ENCODE measurements around the gene ACVR1C. TPM values are rescaled to one million over a fixed set of nuclear protein-coding genes. Genes with fewer than 3 reads are reported as not detected.

ACVR1C gene
- total and polyA plus RNA-seq, 2 of the 4 experiments (the other 2 are of a cell fraction): 0.07 to 0.18 TPM

- dilution Hi-C loops (cut with HindIII; ENCODE audit: low sequenced_read_pairs, unreplicated experiment): no loop called here
- TF ChIP-seq RCOR1 (IDR thresholded peaks at IDR 0.05; ENCODE audit: insufficient replicate concordance, low read length): no peak
- TF ChIP-seq NFE2L2 (IDR thresholded peaks at IDR 0.05; ENCODE audit: low read depth, low read length): peak; percentile 80
- H3K23ac ChIP-seq (ENCODE audit: low read depth, low read length): no peak overlapping the region
- no peaks in the 10 kb centered on the region for H4K20me1 ChIP-seq (ENCODE audit: insufficient read depth, low read length)
- H2BK120ac ChIP-seq (ENCODE audit: low read depth, low read length): no peak overlapping the region
- H3K14ac ChIP-seq (replicated peaks; ENCODE audit: low read depth, low read length): no peak overlapping the region
- H3K9me3 ChIP-seq (ENCODE audit: control insufficient read depth, insufficient read depth, low read length): no peaks in the 10 kb centered on the region
- H4K5ac ChIP-seq (ENCODE audit: low read depth, low read length): no peak overlapping the region
- H3K18ac ChIP-seq (ENCODE audit: low read depth, low read length): no peak overlapping the region; the same call in 1 of the 2 replicates
- CTCF ChIA-PET: no interaction called here
- no peak overlapping the region for H2AFZ ChIP-seq (replicated peaks; ENCODE audit: low read length, poor library complexity)
- H3K4me2 ChIP-seq (ENCODE audit: low read depth, low read length): no peak overlapping the region
- H3K79me1 ChIP-seq (ENCODE audit: low read depth in 1 of 2, low read length in 2 of 2): no peaks in the 10 kb centered on the region
- H3K27me3 ChIP-seq (ENCODE audit: control insufficient read depth, insufficient read depth, low read length): no peaks in the 10 kb centered on the region
- ATAC-seq (ENCODE audit: low read depth) (peak; percentile 29; the same call in 1 of the 2 replicates), DNase-seq (peak; percentile 24)
- in situ Hi-C loops (cut with MboI; ENCODE audit: low sequenced_read_pairs): loop anchor here (25.0 kb wide), 1 partner anchor 282 kb away; no protein-coding TSS in a partner anchor
- H2BK5ac ChIP-seq (ENCODE audit: low read depth, low read length, poor library complexity, severe bottlenecking): no peak overlapping the region
- no peak overlapping the region for H3K56ac ChIP-seq (ENCODE audit: extremely low read depth, insufficient read depth, low read length)
- H3K36me3 ChIP-seq (ENCODE audit: control insufficient read depth, insufficient read depth, low read length): no peaks in the 10 kb centered on the region
- WGBS, 2 experiments (ENCODE audit: extremely low coverage in 2 of 2, insufficient read length in 1 of 2): no CpG with 5 or more reads among the region's 3 CpGs
- H2AK5ac ChIP-seq (ENCODE audit: low read depth, low read length): no peak overlapping the region
- no peak overlapping the region for H2BK20ac ChIP-seq (ENCODE audit: low read depth, low read length)
- no peaks in the 10 kb centered on the region for H3K4me1 ChIP-seq (ENCODE audit: control insufficient read depth, insufficient read depth, low read length)
- BruUV-seq (replicated peaks): no TSS peak
- no peak overlapping the region for H4K91ac ChIP-seq (ENCODE audit: insufficient read depth, low read depth, low read length)
- POLR2A ChIA-PET (ENCODE audit: unreplicated experiment): no interaction called here
- no peaks in the 10 kb centered on the region for H3K9me1 ChIP-seq (ENCODE audit: insufficient read depth, low read length)
- H3K4ac ChIP-seq (ENCODE audit: low read depth, low read length): no peak overlapping the region
- H2AK9ac ChIP-seq (replicated peaks; ENCODE audit: low read depth, low read length, poor library complexity): no peak overlapping the region
- no peak overlapping the region for H3K4me3 ChIP-seq (ENCODE audit: insufficient read depth, low read depth, low read length)
- intact Hi-C loops (cut with micrococcal nuclease): no loop called here
- H2BK15ac ChIP-seq (ENCODE audit: low read depth, low read length): no peak overlapping the region
- H4K8ac ChIP-seq (ENCODE audit: low read depth in 2 of 2, low read length in 2 of 2): no peak overlapping the region
- no peak overlapping the region for H3K9ac ChIP-seq (ENCODE audit: low read depth, low read length)
- H3K27ac ChIP-seq (ENCODE audit: insufficient read depth, low read length): no peak overlapping the region
These were observed 148.3 kb downstream of the ACVR1C start for GRCh38 chr2:157480182-157480961.

Measured in IMR-90 (cell line).